HL-60 (cell line): Measurements from ENCODE around the gene DRC7.

Experiments
- CTCF ChIP-seq: IDR thresholded peaks from one replicate; pipeline ENCODE4 v1.5.1; 2011; ENCODE audit warnings: low read length, control low read depth, inconsistent platforms; ENCODE audit not compliant: insufficient read depth
- POLR2AphosphoS5 ChIP-seq: IDR thresholded peaks from 2 replicates; pipeline ENCODE4 v1.6.1; 2012; ENCODE audit warnings: low read depth

GRCh38 chr16:57759131-57759530, 64.5 kb downstream of the DRC7 start:
- no peak for TF ChIP-seq CTCF
- TF ChIP-seq POLR2AphosphoS5, result no peak
